Stomach (tissue), 4 donors: Measurements from ENCODE around the gene PXMP4.

Experiments used
- CTCF ChIP-seq, 7 experiments: fragments of 450-650 bp in 4 of 7; fragments of 200-600 bp in 3 of 7; sonication (generic) in 3 of 7; IDR thresholded peaks; one replicate each; pipeline ENCODE4 v1.5.1; 2016 to 2019; ENCODE audit warnings: antibody characterized with exemption in 7 of 7, control low read depth in 2 of 7, mild to moderate bottlenecking in 1 of 7
- EP300 ChIP-seq: sonication (generic); formaldehyde crosslinking; IDR thresholded peaks from one replicate; pipeline ENCODE4 v1.6.1; 2017; ENCODE audit warnings: antibody characterized with exemption
- POLR2A ChIP-seq, 4 donors: fragments of 450-650 bp; IDR thresholded peaks; one replicate each; pipeline ENCODE4 v1.6.1; 2016; ENCODE audit warnings: antibody characterized with exemption in 4 of 4, control low read depth in 2 of 4, mild to moderate bottlenecking in 1 of 4, moderate library complexity in 1 of 4
- POLR2AphosphoS5 ChIP-seq, 3 donors: sonication (generic); formaldehyde crosslinking; IDR thresholded peaks; one replicate each; pipeline ENCODE4 v1.6.1; 2016; ENCODE audit warnings: antibody characterized with exemption in 3 of 3

DNA sequence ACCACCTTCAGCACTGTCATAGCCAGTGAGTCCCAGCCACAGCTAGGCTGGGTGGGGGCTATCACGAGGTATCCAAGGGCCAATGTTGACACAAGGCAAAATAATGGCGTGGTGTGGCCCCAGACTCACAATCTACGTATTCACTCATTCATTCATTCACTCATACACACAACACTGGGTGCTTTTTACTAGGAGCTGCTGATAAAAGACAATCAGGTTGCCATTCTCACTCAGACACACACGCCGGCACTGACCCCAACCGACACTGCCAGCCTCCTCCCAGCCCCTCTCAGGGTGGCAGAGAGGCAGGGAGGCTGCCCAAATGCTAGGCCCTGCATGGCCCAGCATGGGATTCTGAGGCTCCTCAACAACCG lies 59.4 kb downstream of the PXMP4 start:
- TF ChIP-seq POLR2A (IDR thresholded peaks at IDR 0.05): no peak
- no peak for TF ChIP-seq CTCF (IDR thresholded peaks at IDR 0.05)
- TF ChIP-seq POLR2AphosphoS5 (IDR thresholded peaks at IDR 0.05): no peak
- TF ChIP-seq EP300: no peak
